HAP-1 (cell line): Measurements from ENCODE around the gene ZFPM1.

Experiments
- DNase-seq, 2 experiments: peaks; one replicate each; pipeline ENCODE4 v3.0.0-alpha.2; 2016 to 2020; ENCODE audit warnings: low spot score in 2 of 2
- H3K27me3 ChIP-seq: fragments of 250-450 bp; sonication (Bioruptor Pico); 2 replicates; pipeline ENCODE4 v1.5.1; 2020; ENCODE audit warnings: low read depth, mild to moderate bottlenecking, moderate library complexity
- H3K36me3 ChIP-seq: fragments of 250-450 bp; sonication (Bioruptor Pico); replicated peaks from 2 replicates; pipeline ENCODE4 v1.5.1; 2020; ENCODE audit warnings: mild to moderate bottlenecking
- H3K4me1 ChIP-seq: fragments of 250-450 bp; sonication (Bioruptor Pico); 2 replicates; pipeline ENCODE4 v1.5.1; 2020; ENCODE audit warnings: mild to moderate bottlenecking
- H3K4me3 ChIP-seq: fragments of 250-450 bp; sonication (Bioruptor Pico); 2 replicates; pipeline ENCODE4 v1.5.1; 2020; ENCODE audit warnings: mild to moderate bottlenecking, moderate library complexity
- H3K9me3 ChIP-seq: fragments of 250-450 bp; sonication (Bioruptor Pico); 2 replicates; pipeline ENCODE4 v1.5.1; 2020; ENCODE audit warnings: mild to moderate bottlenecking, moderate library complexity
- in situ Hi-C: fragments of 300-500 bp; cut with MboI; formaldehyde crosslinking; loops from 3 replicates; pipeline ENCODE4 v1.14.3; 2020; ENCODE audit warnings: low sequenced_read_pairs, inconsistent platforms, mixed read lengths

ZFPM1 gene

DNA sequence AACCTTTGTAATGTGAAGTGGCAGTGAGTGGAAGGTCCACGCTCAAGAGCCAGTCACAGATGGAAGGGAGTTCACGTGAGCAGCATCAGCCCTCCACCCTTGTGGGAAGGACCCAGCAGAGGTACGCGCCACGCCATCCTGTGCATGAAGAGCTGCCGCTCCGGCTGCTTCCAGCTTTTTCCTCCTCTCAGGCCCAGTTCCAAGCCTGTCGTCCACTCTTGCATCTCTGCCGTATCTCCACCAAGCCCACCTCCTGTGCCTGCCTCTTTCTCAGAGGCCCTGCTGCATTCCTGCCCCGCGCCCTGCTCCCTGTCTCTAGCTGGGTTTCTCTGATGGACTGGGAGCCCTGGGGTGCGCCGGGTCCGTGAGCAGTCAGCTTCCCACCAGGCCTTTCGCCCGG lies 127.3 kb downstream of the ZFPM1 start:
- no peak for DNase-seq
- in situ Hi-C loops: no loop called here
- H3K36me3 ChIP-seq: peaks cover 65% of the 10 kb centered on the region
- H3K4me3 ChIP-seq: no peak overlapping the region
- H3K27me3 ChIP-seq: no peaks in the 10 kb centered on the region
- no peaks in the 10 kb centered on the region for H3K9me3 ChIP-seq
- H3K4me1 ChIP-seq: no peaks in the 10 kb centered on the region

DNA sequence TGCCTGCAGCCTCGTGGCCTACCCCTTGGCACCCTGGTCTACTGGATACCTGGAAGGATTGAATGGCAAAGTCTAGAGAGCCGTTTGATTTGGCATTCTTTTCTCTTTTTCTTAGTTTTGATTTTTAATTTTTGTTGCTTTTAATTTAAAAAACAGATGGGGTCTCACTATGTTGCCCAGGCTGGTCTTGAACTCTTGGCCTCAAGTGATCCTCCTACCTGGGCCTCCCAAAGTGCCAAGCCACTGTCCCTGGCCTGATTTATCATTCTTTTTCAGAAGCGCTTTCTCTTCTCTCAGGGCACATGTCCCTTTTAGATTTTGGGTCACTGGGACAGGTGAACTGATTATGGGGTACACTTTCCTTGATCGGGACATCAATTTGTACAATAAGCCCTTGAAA lies 128.0 kb downstream of the ZFPM1 start:
- Histone ChIP-seq H3K9me3 (no peaks in the 10 kb centered on the region), H3K27me3 (no peaks in the 10 kb centered on the region), H3K4me3 (no peak overlapping the region), H3K36me3 (peaks cover 64% of the 10 kb centered on the region), H3K4me1 (no peaks in the 10 kb centered on the region)
- in situ Hi-C loops: no loop called here
- no peak for DNase-seq

DNA sequence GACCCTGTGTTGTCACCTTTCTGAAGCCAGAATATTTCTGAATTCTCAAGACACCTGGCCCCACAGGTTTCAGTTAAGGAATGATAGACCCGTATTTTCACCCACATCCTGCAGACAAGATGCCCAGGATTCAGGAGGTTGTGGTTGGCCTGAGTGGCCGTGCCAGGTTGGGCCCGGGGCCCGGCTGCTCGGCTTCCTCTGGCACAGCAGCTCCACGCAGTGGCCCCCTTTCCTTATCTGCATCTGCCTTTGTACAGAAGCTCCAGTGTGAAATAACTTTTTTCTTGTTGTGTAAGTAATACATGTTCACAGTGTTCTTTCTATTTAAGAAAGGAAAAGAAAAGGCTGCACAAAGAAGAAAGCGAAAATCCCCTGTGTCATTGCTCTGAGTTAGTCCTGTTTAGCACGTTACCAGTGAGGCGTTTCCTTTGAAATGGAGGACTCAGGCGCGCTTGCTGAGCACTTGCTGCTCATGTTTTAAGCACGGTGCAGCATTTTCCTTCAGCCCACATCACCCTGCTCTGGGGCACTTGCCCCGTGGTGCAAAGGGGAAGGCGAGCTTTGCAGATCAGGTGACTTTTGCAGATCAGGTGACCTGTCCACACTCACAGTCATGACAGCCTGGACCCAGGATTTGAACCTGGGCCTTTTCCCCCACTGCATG lies 130.0 kb downstream of the ZFPM1 start:
- H3K4me3 ChIP-seq: no peak overlapping the region
- DNase-seq: no peak
- no peaks in the 10 kb centered on the region for H3K4me1 ChIP-seq
- in situ Hi-C loops: no loop called here
- H3K36me3 ChIP-seq: peaks cover 67% of the 10 kb centered on the region
- H3K27me3 ChIP-seq: no peaks in the 10 kb centered on the region
- H3K9me3 ChIP-seq: no peaks in the 10 kb centered on the region

DNA sequence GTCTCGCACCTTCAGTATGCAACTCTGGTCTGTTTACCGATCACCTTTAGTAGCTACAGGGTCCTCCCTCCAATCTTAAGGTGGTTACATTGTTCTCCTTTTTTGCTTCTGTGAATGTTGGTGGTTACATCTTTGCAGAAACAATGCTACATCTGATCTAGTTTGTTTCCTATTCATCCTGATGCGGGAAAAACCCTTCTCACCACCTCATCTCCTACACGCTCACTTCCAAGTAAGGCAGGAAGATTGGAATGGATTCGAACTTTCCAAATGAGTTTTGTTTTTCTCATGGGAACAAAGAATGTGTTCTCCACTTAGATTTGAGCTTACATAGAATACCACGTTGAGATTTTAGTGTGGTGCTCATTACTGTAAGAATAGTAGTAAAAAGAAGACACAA lies 131.6 kb downstream of the ZFPM1 start:
- H3K36me3 ChIP-seq: peaks cover 70% of the 10 kb centered on the region
- in situ Hi-C loops: no loop called here
- H3K4me3 ChIP-seq: no peak overlapping the region

DNA sequence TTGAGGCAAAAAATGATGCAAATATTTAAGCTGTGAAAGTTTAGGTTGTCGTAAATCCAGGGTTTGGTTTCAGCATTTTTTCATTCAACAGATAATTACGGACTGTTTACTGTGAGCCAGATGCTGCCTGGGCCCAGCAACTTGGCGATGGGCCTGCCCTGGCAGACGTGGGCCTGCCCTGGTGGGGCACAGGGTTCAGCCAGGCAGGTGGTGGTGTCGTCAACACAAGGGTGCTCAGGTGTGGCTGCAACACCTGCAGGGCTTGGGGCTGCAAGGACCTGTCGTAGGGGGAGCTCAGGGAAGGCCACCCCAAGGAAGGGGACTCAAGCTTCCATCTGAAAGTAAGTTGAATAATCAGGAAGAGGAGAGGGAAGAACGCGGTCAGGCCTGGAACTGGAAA lies 132.2 kb downstream of the ZFPM1 start:
- no peaks in the 10 kb centered on the region for H3K27me3 ChIP-seq
- peaks cover 73% of the 10 kb centered on the region for H3K36me3 ChIP-seq
- H3K4me1 ChIP-seq: no peaks in the 10 kb centered on the region
- H3K9me3 ChIP-seq: no peaks in the 10 kb centered on the region
- in situ Hi-C loops: no loop called here
- DNase-seq: no peak
- H3K4me3 ChIP-seq: no peak overlapping the region

More for the DNA sequence above, 131.6 kb downstream of the ZFPM1 start:
- Histone ChIP-seq H3K9me3 (no peaks in the 10 kb centered on the region), H3K27me3 (no peaks in the 10 kb centered on the region), H3K4me1 (no peaks in the 10 kb centered on the region)
- DNase-seq: no peak

DNA sequence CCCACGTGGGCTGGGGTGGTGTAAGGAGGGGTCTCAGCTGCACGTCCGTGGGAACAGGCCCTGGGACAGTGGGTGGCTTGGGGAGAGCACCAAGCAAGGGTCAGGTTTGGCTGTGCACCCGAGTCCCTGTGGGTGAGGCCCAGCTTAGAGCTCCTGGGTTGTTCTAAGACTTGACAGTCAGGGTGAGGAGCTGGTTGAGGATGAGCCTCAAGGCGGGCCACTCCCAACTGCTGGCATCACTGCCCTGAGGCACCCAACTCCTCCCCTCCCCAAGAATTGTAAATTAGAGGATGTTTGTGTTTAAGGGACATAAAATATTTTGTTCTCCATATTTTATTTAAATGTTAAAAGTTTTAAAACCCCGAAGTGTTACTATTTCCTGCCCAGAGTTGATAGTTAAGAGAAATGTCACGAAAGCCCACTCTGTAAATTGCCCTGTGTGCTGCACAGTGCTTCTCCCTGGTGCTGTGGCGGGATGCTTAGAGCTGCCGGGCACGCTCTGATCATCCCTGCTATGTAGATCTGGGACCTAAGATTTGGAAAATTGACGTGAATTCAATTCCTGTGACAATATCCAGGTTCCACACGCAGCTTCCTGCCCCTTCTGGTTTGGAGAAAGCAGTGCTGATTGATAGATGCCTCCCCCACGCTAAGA lies 133.0 kb downstream of the ZFPM1 start:
- no peaks in the 10 kb centered on the region for H3K9me3 ChIP-seq
- H3K36me3 ChIP-seq: peaks cover 65% of the 10 kb centered on the region
- no peaks in the 10 kb centered on the region for H3K27me3 ChIP-seq
- H3K4me1 ChIP-seq: no peaks in the 10 kb centered on the region
- H3K4me3 ChIP-seq: no peak overlapping the region
- no peak for DNase-seq
- in situ Hi-C loops: no loop called here
